HG03521 (cell line): ENCODE data around the gene CCNL2.
"Not testable (repeated sequence)": the region's sequence is repeated elsewhere in the genome, so short reads cannot be mapped to it uniquely, and the experiment has no call there.

Experiments
- ATAC-seq: cut with Tn5 transposase; IDR thresholded peaks from one replicate; pipeline ENCODE4 v1.9.1; 2021; ENCODE audit warnings: mild to moderate bottlenecking, moderate library complexity; ENCODE audit not compliant: unreplicated experiment

Gene CCNL2

GRCh38 chr1:1421147-1421906 is 22.2 kb upstream of the CCNL2 start, which contains the start of gene ANKRD65:
Gene ANKRD65, minus strand, starts transcription at chr1:1421276. Its CDS starts 271 bp downstream, at chr1:1421005.
- ATAC-seq, result no peak

- ATAC-seq, result no peak
Measured at GRCh38 chr1:1420654-1421141, 21.6 kb upstream of the CCNL2 start.

GRCh38 chr1:1419813-1420653 is 20.9 kb upstream of the CCNL2 start:
- no peak for ATAC-seq

- ATAC-seq, result no peak
Measured at GRCh38 chr1:1419363-1419812, 20.3 kb upstream of the CCNL2 start.

- no peak for ATAC-seq
Measured at GRCh38 chr1:1418464-1419362, 19.6 kb upstream of the CCNL2 start.

- ATAC-seq, result not testable (repeated sequence)
Measured at GRCh38 chr1:1417825-1418463, 18.8 kb upstream of the CCNL2 start.

GRCh38 chr1:1417396-1417795 is 18.3 kb upstream of the CCNL2 start:
- ATAC-seq, result not testable (repeated sequence)

GRCh38 chr1:1415751-1416150 is 16.6 kb upstream of the CCNL2 start:
- ATAC-seq, result no peak

- not testable (repeated sequence) for ATAC-seq
Measured at GRCh38 chr1:1412311-1412902, 13.3 kb upstream of the CCNL2 start.

- no peak for ATAC-seq
Measured at GRCh38 chr1:1411626-1412025, 12.5 kb upstream of the CCNL2 start.

GRCh38 chr1:1410238-1410637 is 11.1 kb upstream of the CCNL2 start:
- ATAC-seq, result not testable (repeated sequence)

GRCh38 chr1:1407636-1408318 is 8.6 kb upstream of the CCNL2 start:
- ATAC-seq, result no peak

- ATAC-seq, result peak; percentile 91
Measured at GRCh38 chr1:1406821-1407635, 7.9 kb upstream of the CCNL2 start, which contains the start of gene MRPL20. Gene MRPL20, minus strand, starts transcription at chr1:1407293. Its CDS starts 76 bp downstream, at chr1:1407217.

- ATAC-seq, result no peak
Measured at GRCh38 chr1:1406101-1406820, 7.1 kb upstream of the CCNL2 start.

GRCh38 chr1:1403653-1404052 is 4.5 kb upstream of the CCNL2 start:
- ATAC-seq, result no peak

- ATAC-seq, result not testable (repeated sequence)
Measured at GRCh38 chr1:1402901-1403392, 3.8 kb upstream of the CCNL2 start.
